Peyer's patch (tissue), 4 donors: ENCODE results near the gene PDE4D. TPM values are rescaled to one million over a fixed set of nuclear protein-coding genes. Genes with fewer than 3 reads are reported as not detected.

ENCODE experiments used
- DNase-seq, 3 donors: peaks; one replicate each; pipeline ENCODE4 v3.0.0-alpha.2; 2017 to 2019
- H3K27ac ChIP-seq, 4 donors: fragments of 200-600 bp; sonication (generic); one replicate each; pipeline ENCODE4 v1.5.1; 2016 to 2019
- H3K27me3 ChIP-seq, 2 donors: fragments of 200-600 bp; sonication (generic); one replicate each; pipeline ENCODE4 v1.5.1; 2019
- H3K36me3 ChIP-seq, 3 donors: fragments of 200-600 bp; sonication (generic); one replicate each; pipeline ENCODE4 v1.5.1; 2016 to 2019
- H3K4me1 ChIP-seq, 4 donors: fragments of 200-600 bp; sonication (generic); one replicate each; pipeline ENCODE4 v1.5.1; 2016 to 2019
- H3K4me3 ChIP-seq, 4 donors: fragments of 200-600 bp; sonication (generic); 1 replicate in 3 of 4; 2 replicates in 1 of 4; pipeline ENCODE4 v1.5.1; 2016 to 2019; ENCODE audit warnings: mild to moderate bottlenecking in 1 of 4
- H3K9me3 ChIP-seq, 4 donors: fragments of 200-600 bp; sonication (generic); one replicate each; pipeline ENCODE4 v1.5.1; 2016 to 2019; ENCODE audit warnings: mild to moderate bottlenecking in 1 of 4
- POLR2A ChIP-seq, 2 donors: fragments of 450-650 bp; IDR thresholded peaks; one replicate each; pipeline ENCODE4 v1.5.1; 2017; ENCODE audit warnings: antibody characterized with exemption in 2 of 2, mild to moderate bottlenecking in 2 of 2, moderate library complexity in 2 of 2
- total RNA-seq, 4 donors: library from RNA; depleted of rRNA; stranded (reverse); fragments of >200 nt; gene quantifications; one replicate each; pipeline ENCODE4 v1.1.0, GENCODE V29; 2016
- TF ChIP-seq, protein P1 (sequence below), 6 experiments: fragments of 450-650 bp in 4 of 6; fragments of 200-600 bp in 2 of 6; sonication (generic) in 1 of 6; IDR thresholded peaks; one replicate each; pipeline ENCODE4 v1.5.1; 2017 to 2019; ENCODE audit warnings: antibody characterized with exemption in 6 of 6, mild to moderate bottlenecking in 3 of 6, moderate library complexity in 1 of 6

Gene PDE4D
- total RNA-seq, 4 donors from 2014 or later: 19.8 to 89.1 (median 43.9) TPM

- no peak for TF ChIP-seq POLR2A (IDR thresholded peaks at IDR 0.05)
- TF ChIP-seq, protein P1, sequence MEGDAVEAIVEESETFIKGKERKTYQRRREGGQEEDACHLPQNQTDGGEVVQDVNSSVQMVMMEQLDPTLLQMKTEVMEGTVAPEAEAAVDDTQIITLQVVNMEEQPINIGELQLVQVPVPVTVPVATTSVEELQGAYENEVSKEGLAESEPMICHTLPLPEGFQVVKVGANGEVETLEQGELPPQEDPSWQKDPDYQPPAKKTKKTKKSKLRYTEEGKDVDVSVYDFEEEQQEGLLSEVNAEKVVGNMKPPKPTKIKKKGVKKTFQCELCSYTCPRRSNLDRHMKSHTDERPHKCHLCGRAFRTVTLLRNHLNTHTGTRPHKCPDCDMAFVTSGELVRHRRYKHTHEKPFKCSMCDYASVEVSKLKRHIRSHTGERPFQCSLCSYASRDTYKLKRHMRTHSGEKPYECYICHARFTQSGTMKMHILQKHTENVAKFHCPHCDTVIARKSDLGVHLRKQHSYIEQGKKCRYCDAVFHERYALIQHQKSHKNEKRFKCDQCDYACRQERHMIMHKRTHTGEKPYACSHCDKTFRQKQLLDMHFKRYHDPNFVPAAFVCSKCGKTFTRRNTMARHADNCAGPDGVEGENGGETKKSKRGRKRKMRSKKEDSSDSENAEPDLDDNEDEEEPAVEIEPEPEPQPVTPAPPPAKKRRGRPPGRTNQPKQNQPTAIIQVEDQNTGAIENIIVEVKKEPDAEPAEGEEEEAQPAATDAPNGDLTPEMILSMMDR (IDR thresholded peaks at IDR 0.05): no peak
- Histone ChIP-seq H3K4me3 (no peak overlapping the region), H3K36me3 (no peaks in the 10 kb centered on the region), H3K27ac (no peak overlapping the region), H3K4me1 (no peaks in the 10 kb centered on the region), H3K27me3 (no peaks in the 10 kb centered on the region), H3K9me3 (no peaks in the 10 kb centered on the region)
- DNase-seq: no peak
Measured at GRCh38 chr5:59483971-59484472, 409.5 kb downstream of the PDE4D start.

- TF ChIP-seq POLR2A (IDR thresholded peaks at IDR 0.05): no peak
- TF ChIP-seq, protein P1 (IDR thresholded peaks at IDR 0.05): no peak
- Histone ChIP-seq H3K36me3 (no peaks in the 10 kb centered on the region), H3K9me3 (no peaks in the 10 kb centered on the region), H3K27ac (no peak overlapping the region), H3K4me1 (no peaks in the 10 kb centered on the region), H3K27me3 (no peaks in the 10 kb centered on the region), H3K4me3 (no peak overlapping the region)
- DNase-seq: no peak
Measured at GRCh38 chr5:59479086-59479485, 414.4 kb downstream of the PDE4D start.

- Histone ChIP-seq H3K27ac (no peak overlapping the region), H3K4me3 (no peak overlapping the region), H3K36me3 (no peaks in the 10 kb centered on the region), H3K9me3 (no peaks in the 10 kb centered on the region), H3K27me3 (no peaks in the 10 kb centered on the region), H3K4me1 (no peaks in the 10 kb centered on the region)
- no peak for DNase-seq
- no peak for TF ChIP-seq POLR2A (IDR thresholded peaks at IDR 0.05)
- TF ChIP-seq, protein P1 (IDR thresholded peaks at IDR 0.05): no peak
Measured at GRCh38 chr5:59474324-59474723, 419.2 kb downstream of the PDE4D start.

GRCh38 chr5:59473611-59474010, 419.9 kb downstream of the PDE4D start:
- H3K36me3 ChIP-seq: no peaks in the 10 kb centered on the region

GRCh38 chr5:59471463-59471862, 422.1 kb downstream of the PDE4D start:
- no peak for DNase-seq
- H3K9me3 ChIP-seq: no peaks in the 10 kb centered on the region

More at GRCh38 chr5:59473611-59474010, 419.9 kb downstream of the PDE4D start:
- Histone ChIP-seq H3K9me3 (no peaks in the 10 kb centered on the region), H3K4me1 (no peaks in the 10 kb centered on the region), H3K27ac (no peak overlapping the region), H3K27me3 (no peaks in the 10 kb centered on the region), H3K4me3 (no peak overlapping the region)
- TF ChIP-seq, protein P1 (IDR thresholded peaks at IDR 0.05): no peak
- TF ChIP-seq POLR2A (IDR thresholded peaks at IDR 0.05): no peak
- no peak for DNase-seq

More at GRCh38 chr5:59471463-59471862, 422.1 kb downstream of the PDE4D start:
- no peaks in the 10 kb centered on the region for H3K27me3 ChIP-seq
- H3K27ac ChIP-seq: no peak overlapping the region
- no peak overlapping the region for H3K4me3 ChIP-seq
- TF ChIP-seq, protein P1 (IDR thresholded peaks at IDR 0.05): no peak
- H3K36me3 ChIP-seq: no peaks in the 10 kb centered on the region
- H3K4me1 ChIP-seq: no peaks in the 10 kb centered on the region
